Activated T-helper 1 cell treated with anti-CD3 and anti-CD28 coated beads, Interleukin-2, amount 50 U/mL, for 16 hours (primary cell): Measurements from ENCODE around the gene TRRAP.
A peak's percentile ranks its signal among the peaks of the same experiment; 100 is the strongest.
"Not testable (repeated sequence)": the region's sequence is repeated elsewhere in the genome, so short reads cannot be mapped to it uniquely, and the experiment has no call there.

Source experiments
- DNase-seq, 2 donors: peaks; one replicate each; pipeline ENCODE4 v3.0.0-alpha.2; 2020; ENCODE audit warnings: low read depth in 1 of 2, low spot score in 1 of 2

The TRRAP gene

DNA sequence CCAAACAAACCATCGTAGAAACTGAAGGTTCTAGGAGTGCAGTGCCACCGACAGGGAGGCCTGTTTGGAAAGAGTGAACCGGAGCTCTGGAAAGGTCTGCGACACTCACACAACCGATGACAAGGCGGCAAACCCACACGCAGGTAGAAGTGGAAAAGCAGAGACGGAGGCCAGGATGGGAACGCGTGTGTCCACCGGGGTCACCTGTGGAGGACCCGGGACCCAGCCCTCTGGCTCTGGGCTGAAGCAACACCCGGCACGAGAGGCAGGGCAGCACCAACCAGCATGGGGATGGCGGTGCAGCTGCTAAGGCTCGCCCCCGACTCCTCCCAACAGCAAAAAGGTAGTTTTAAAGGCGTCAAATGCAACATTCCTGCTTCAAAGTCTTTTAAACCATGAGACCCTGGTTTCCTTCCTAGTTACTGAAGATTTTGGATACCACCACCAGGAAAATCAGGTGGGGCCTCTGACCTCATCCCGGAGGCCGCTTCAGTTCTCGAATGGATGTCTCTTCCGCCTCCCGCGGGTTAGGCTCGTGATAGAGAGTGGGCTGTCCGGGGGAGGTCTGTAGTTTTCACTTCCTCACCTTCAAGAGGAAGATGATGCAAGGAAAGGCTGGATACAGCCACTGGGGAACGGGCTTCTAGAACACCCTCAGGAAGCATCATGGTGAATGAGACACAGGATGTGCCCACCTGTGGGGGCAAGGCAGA is 150.1 kb downstream of the TRRAP start:
- DNase-seq: no peak

DNA sequence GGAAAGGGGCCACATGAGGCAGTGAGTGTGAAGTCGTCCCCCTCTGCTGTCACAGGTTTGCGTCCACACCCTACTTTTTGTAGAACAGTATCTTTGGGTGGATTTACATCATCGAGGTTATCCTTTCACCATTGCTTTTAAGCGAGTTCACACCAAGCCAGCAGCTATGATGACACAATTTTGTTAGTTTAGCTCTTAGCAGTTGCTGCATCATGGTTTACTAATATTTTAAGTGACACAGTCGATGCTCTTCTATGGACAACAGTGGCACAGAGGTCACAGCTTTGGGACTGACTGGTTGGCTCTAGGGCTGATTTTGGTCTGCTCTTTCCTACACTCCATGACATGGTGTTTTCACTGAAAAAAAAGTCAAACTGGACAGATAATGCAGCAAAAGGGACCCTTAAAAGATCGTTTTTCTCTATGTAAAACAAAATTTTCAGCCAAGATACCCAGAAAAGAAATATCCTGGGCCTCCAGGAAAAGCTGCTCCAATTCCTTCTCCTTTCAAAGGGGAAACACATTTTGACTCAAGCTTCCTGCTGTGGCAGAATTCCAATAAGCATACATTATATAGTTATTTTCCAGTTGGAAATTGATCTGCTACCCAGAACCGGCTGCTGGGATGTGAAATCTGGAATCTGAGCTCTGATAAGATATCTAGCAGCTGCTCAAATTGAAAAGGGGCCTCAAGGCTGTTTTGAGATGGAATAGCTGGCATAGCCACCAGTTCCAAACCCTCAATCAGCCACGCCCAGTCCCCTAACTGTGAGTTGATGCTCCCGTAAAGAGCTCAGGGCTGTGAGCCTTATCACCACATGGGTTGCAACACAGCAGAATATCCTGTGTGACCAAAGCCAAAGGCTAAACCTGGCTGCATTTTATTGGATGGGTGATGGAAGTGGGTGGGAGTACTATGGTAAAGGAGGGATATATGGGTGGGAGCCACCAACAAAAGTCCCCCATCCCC is 151.4 kb downstream of the TRRAP start:
- no peak for DNase-seq

DNA sequence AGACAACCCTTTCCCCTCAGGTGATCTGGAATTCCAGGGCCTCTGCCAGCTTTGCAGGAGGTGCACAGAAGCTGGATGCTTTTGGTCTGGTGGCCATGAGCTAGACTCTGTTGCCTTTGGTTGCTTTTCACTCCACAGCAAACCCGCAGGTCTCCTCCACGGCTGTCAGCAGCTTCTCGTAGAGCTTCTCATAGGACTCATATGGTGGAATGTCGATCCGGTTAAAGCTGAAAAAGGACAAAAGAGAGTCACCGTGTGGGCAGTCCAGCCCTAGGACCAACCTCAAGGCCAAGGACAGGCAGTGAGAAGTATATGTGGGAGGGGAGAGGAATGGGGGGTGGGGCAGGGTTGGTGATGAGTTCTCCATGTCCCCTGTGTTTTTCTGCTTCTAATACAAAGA is 152.1 kb downstream of the TRRAP start:
- DNase-seq: no peak

DNA sequence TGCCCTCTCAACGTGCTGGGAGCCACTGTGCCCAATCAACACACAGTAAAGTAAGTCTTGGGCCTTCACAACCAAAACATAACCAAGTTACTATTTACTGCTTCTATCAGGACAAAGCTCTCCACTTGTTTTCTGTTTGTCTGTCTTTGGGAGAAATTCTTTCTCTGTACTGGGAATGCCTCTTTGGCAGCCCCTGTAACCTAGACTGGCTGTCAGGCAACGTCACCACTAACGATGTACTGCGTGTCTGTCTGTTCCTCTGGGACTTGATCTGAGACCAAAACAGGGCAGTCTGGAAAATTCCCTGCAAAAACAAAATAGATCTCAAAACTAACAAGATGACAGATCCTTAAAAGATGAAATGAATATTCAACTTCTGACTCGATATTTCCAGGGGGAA is 152.6 kb downstream of the TRRAP start:
- no peak for DNase-seq

DNA sequence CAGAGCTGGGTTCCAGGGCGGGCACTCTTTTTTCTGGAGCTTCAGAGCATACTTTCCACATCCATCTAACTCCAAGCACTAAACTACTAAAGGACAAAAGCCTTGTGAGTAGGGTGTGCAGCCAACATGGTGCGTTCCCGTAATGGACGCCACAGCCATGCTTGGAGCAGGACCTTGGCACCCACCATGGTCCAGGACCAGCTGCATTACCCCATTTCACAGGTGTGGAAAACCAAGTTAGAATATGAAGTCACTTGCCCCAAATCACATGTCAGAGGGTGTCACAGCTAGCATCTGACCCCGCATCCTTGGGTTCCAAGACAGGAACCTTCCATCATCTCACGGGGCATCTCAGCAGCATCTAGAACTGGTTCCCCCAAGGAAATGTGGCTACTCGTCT is 153.2 kb downstream of the TRRAP start:
- DNase-seq: no peak

DNA sequence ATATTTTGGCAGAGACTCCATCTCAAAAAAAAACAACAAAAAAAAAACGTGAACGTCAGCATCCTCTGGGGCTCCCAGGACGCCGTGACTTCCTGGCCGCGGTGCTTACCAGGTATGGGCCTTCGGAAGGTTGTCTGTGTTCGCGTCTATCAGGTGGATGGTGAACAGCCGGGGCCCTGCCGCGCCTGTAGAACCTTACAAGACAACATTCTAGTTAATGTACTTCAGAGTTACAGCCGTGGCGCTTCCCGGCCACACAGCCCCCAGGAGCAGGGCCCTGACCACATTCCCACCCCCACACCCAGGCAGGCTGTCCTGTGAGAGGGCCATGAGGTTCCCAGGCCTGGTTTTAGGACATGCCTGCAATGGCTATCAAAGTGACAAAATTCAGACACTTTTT is 154.6 kb downstream of the TRRAP start:
- no peak for DNase-seq

DNA sequence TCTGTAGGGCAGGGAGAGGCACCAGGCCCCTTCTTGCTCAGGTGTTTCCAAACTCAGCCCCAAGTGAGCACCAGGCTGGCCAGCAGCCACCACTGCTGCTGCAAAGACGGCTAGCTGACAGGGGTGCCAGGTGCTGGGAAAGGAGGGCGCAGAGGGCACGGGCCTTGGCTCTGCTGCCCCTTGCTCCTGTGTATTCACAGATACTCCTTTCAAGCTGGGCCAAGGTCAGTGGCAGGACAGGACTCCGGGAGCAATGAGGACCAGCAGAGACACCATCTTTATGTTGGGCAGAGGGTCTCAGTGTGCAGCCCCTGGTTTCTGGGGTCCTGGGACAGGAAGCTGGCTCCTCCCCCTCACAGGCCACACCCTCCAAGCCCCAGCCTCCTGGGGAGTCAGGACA is 155.4 kb downstream of the TRRAP start:
- DNase-seq: no peak

DNA sequence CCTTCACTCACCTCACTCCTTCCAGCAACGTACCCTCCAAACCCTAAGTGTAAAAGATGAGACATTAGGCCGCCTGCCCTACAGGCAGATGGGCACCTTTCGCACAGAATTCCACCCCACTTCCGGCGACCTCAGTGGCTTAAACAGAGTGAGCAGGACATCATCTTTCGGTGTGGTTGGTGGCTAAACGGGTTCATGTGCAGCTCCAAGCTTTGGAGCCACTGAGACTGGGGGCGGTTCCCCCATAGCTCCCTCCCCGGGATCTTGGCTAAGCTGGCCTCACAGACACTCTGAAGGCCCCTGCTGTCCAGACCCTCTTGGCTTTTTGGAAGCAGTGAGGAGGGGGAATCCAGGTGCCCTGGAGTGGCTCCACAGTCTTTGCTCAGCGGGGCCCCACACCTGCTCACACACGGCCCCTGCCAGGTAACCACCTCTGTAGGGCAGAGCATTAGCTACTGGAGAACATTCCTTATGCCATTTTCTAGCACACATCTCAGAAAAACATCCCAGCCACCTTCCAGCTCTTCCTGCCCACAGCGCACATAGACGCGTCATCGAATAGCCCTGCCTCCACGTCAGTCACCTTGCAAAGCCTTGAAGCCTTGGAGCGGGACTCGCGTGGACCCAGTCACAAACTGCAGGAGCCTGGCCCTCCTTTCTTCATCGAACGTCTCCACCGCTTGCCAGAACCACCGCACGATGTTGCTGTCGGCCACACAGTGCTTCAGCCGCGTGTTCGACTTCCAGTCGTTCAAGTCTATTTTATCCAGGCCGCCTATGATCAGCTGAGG is 156.8 kb downstream of the TRRAP start:
- DNase-seq: no peak

DNA sequence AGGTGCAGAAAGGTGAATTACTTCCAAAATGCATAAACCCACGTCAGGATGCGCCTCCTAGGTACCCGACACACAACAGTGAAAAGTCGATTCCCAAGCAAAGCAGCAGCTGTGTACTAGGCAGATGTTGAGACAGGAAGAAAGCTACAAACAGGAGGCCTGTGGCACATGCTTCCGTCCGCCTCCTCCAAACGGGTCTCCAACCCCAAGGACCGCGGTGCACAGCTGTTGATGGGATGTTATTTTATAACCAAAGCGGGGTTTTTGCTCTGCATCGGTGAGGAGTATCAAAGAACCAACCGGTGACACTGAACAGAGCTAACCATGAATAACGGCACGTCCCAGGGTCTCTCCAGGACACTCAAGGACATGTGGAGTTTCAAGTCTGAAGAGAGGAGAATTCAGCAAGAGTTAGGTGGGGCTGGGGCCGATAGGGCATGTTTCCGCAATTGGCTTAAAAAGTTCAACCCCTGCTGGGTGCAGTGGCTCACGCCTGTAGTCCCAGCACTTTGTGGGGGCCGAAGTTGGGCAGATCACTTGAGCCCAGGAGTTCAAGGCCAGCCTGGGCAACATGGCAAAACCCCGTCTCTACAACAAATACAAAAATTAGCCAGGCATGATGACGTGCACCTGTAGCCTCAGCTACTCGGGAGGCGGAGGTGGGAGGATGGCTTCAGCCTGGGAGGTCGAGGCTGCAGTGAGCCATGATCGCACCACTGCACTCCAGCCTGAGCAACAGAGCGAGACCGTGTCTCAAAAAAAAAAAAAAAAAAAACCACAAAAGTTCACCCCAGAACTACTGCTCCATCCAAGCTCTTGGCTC is 157.6 kb downstream of the TRRAP start:
- DNase-seq: no peak

DNA sequence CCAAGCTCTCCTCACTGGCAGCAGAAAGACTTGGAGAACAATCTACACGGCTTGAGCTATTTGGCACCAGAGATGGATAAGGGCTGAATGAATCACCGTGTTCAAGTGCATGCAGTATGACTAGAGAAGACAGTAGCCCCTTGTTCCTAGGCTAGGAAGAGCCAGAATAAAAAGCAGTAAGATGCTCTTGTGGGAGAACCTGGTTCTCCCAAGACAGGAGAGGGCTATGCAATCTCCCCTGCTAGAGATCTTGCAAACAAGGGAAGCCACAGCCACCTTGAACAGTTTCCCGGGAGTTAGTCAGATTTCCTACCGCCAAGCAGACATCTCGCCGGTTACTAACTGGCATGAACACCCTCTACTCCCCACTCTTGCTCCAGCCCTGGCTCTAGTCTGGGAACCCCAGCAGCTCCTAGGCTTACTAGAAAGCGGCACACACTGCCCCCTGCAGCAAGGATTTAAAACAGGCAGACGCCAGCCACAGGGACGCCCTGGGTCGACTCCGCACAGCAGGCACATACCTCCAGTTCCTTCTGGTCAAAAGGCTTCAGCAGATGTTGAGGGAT is 158.3 kb downstream of the TRRAP start:
- no peak for DNase-seq

DNA sequence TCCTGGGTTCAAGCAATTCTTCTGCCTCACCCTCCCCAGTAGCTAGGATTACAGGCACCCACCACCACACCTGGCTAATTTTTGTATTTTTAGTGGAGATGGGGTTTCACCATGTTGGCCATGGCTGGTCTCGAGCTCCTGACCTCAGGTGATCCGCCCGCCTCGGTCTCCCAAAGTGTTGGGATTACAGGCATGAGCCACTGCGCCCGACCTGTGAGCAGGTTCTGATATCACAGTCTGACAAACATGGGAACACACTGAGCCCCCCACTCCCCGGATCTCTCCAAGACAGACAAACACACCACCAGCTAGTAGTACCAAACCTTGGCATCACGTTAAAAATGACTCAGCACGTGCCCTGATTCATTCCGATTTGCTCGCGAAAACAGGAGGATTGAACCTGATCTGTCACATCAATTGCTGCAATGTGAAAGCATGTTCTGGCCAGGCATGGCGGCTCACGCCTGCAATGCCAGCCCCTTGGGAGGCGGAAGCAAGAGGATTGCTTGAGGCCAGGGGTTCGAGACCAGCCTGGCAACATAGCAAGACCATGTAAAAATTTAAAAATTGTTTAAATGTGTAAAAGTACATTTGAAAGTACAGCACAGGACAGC is 159.1 kb downstream of the TRRAP start:
- DNase-seq: no peak

DNA sequence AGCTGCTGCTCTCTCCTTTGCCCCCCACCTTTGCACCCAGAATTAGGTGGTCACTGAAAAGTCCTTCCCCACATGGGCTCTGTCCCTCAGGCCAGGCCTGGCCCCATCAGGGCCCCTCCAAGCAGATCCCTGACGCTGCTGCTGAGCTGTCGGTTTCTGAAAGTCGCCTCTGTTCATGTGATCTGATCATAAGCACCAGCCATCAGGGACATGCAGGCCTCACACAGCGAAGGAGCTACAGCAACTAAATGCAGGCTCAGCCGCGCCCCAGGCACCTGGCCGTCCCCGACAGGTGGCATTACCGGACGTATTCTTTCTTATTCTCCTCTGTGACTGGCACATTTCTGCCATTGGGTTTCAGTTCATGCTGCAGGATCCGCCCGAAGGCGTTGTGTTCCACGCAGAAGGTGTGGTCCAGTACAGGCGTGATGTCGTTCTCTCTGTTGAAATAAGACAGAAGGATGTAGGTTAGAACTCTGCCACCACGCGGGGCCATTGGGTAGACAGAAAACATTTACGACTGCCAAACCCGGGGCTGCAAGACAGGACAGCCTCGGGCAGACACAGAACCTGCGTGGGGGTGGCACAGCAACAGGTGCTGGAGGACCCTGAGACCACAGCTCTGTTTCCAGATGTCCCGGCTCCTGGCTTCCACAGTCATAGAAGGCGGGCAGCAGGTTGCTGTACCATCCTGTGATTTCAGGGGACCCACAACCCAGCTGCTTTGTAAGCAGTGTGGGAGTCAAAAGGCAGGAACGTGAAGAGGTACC is 159.9 kb downstream of the TRRAP start:
- no peak for DNase-seq

DNA sequence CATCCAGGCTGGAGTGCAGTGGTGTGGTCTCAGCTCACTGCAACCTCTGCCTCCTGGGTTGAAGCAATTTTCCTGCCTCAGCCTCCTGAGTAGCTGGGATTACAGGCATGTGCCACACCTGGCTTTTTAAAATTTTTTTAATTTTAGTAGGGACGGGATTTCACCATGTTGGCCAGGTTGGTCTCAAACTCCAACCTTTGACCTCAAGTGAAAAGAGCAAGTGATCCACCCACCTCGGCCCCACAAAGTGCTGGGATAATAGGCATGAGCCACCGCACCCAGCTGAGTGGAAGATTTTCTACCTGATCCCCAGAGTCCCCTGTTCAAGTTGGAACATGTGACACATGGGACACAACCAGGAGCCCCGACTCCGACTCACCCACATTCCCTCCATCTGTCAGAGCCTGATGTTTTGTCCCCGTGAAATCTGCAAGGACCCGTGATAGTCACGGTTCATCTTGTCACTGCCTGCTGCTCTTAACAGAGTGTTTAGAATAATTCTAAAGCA is 161.1 kb downstream of the TRRAP start:
- DNase-seq: no peak

DNA sequence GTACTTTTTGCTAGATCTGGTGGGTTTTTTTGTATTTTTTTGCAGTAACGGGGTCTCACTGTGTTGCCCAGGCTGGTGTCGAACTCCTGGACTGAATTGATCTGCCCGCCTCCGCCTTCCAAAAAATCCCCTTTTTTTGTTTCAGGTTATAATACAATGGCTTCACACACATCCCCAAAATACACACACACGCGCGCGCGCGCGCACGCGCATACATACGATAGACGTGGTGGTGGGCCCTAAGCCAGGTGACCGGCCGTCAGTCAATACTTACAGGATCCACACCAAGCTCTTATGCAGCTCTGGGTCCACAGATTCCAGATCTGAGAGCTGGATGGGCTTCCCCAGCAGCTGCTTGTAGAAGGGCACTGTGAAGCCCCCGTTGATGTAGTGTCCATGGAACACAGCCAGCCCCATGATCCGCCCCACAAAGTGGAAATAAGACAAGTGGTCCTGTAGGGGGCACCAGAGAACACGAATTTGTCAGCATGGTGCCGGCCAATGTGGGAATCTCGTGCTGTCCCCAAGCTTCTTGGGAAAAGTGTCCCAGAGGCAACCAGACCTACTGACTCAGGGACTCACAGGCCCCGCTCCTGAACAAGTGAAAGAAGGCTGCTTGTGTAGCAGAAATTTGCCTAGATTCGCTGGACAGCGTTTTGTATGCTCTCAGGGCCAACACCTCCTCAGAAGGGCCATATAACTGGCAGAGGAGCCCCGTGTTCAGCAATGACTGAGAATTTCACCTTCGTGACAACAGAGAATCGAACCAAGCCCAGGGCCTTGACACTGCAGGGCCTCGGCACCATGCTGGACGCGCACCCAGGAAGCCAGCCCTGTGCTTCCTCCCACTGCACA is 162.0 kb downstream of the TRRAP start:
- DNase-seq: peak in 1 of 2 donors; percentile 42

DNA sequence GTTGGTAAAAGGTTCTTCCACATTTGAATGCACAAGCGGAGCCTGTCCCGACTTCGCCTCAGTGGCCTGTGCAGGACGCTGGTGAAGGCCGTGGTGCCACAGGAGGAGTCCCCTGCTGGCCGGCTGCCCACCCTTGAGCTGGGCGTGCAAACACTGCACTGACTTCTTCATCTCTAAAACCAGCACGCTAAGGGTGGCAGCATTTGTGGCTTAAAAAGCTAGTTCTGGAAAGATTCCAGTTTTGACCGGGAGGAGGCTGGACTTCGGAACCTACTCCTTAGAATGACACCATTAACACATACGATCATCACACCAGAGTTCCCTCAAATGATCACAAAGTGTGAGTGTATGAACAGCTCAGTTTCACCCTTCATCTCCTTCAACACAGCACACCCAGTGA is 163.2 kb downstream of the TRRAP start:
- no peak for DNase-seq

DNA sequence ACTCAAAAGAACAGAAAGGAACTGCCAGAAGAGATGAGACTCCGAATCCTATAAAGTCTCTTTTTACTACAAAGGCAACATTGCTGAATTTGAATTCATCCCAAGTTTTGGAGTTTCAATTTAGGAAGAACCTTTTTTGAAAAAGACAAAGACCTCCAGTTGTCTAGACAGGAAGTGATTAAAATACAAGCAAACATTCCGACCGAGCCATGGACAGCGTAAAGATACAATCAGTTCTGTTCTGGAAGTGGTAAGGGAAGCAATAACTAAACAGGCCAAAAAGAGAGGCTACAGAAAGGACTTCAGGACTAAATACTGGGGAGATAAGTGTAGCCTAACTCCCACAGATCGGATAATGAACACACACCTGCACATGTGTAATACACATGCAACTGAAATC is 164.6 kb downstream of the TRRAP start:
- no peak for DNase-seq

DNA sequence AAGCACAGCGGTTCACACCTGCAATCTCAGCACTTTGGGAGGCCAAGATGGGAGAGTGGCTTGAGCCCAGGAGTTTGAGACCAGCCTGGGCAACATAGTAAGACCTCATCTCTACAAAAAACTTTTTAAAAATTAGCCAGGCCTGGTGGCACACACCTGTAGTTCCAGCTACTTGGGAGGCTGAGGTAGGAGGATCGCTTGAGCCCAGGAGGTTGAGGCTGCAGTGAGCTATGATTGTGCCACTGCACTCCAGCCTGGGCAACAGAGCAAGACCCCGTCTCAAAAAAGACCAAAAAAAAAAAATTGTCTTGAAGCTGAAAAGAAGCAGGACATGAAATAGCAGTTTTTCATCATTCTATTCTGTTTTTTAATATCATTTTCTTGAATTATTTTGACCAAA is 166.5 kb downstream of the TRRAP start:
- not testable (repeated sequence) for DNase-seq

DNA sequence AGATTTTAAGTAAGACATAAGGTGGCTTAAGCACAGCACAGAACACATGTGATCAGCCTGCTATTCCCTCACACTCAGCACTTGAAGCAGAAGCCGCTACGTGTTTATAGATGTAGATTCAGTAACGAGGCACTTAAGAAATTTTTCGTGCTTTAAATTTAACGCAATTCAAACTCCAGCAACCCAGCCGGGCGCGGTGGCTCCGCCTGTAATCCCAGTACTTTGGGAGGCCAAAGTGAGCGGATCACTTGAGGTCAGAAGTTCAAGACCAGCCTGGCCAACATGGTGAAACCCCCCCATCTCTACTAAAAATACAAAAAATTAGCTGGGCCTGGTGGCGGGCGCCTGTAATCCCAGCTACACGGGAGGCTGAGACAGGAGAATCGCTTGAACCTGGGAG is 167.9 kb downstream of the TRRAP start:
- not testable (repeated sequence) for DNase-seq
